RCC 7860 (cell line): ENCODE measurements around the gene UBE2J2.
A peak's percentile ranks its signal among the peaks of the same experiment; 100 is the strongest.

ENCODE experiments used
- DNase-seq: peaks from one replicate; pipeline ENCODE4 v3.0.0-alpha.2; 2015; ENCODE audit warnings: low spot score
- FAIRE-seq: peaks from 2 replicates; lab custom pipeline; 2012; peaks lifted over from hg19 to GRCh38; lab: Jason Lieb, UNC

Gene UBE2J2

DNA sequence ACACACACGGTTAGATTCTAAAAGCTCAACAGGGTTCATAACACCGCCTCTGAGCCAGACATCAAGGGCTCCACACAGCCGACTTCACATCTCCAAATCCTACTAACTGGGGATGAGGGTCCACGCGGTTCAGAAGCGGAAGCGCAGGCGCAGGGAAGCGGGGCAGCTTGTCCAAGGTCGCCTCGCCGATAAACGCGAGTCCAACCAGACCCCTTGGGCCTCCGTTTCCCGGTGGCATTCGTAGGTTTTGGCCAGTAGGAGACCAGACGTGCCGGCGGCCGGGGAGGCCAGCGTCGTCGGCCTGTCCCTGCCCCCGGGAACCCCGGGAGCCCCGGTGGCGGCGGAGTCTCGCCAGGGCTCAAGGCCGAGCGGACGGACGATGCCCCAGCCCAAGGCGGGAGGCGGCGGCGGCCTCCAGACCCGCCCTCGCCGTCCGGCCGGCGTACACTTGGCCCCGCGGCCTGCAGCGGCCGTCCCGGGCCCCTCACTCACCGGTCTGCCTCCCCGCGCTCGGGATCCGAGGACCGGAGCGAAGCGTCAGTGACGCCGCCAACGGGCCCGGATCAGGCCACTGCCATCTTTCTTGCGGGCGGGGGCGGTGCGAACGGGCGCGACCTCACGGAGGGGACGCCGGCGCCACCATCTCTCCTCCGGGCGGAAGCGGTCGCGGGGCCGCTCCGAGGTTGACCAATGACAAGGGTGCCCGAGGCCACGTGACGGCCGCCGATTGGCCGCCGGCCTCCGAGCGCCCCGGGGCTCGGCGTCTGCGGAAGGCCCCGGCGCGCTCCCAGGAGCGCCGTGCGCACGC, 42.0 kb downstream of the UBE2J2 start, which contains the start of gene SDF4:
Gene SDF4 (minus strand): TSS at position 602 of the 808 bp plus-strand sequence. CDS start 3,229 bp downstream, outside the sequence.
- DNase-seq (peak; percentile 89), FAIRE-seq (no peak)

DNA sequence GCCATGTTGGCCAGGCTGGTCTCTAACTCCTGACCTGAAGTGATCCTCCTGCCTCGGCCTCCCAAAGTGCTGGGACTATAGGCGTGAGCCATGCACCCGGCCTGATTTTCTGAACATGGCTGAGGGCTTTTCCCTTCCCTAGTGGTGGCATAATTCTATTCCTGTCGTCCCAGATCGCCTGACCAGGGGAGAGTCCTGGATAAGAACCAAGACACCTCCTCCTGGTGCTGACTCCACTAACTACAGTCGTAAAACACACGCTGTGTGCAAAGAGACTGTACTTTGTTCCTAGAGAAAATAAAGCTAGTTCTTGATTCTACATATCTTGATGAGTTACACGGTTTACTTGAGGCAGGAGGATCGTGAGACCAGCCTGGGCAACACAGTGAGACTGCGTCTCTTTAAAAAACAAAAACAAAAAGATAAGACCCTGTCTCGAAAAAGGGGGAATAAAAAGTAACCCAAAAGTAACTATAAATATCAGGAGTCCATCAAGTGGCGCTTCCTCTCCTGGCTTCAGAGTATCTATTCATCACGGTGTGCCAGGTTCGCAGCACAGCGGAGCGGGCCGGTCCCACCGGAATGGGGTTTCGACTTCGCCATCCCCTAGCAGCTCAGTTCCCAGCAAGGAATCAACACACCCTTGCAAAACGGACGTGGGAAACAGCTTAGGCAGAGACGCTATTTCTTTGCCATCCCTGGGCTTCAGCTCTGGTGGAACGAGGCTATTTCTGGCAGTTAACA, 42.8 kb downstream of the UBE2J2 start:
- FAIRE-seq (peak; percentile 70), DNase-seq (peak; percentile 71)

DNA sequence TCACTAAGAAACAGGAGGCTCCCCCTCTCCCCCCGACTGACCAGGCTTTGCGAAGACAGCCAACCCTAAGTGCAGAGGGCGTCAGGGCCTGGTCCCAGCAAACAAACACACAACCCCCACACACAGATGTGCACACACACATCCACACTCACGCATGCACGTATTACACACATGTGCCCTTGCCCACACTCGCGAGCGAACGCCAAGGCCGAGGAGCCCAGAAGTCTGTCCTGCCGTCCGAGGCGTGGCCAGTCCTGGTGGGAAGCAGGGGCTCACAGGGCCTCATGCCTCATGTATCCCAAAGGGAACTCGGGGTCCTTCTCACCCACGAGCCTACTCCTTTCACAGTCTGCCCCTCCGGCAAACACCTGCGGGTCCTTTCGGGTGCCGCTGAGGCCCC, 43.9 kb downstream of the UBE2J2 start:
- no peak for DNase-seq
- no peak for FAIRE-seq

DNA sequence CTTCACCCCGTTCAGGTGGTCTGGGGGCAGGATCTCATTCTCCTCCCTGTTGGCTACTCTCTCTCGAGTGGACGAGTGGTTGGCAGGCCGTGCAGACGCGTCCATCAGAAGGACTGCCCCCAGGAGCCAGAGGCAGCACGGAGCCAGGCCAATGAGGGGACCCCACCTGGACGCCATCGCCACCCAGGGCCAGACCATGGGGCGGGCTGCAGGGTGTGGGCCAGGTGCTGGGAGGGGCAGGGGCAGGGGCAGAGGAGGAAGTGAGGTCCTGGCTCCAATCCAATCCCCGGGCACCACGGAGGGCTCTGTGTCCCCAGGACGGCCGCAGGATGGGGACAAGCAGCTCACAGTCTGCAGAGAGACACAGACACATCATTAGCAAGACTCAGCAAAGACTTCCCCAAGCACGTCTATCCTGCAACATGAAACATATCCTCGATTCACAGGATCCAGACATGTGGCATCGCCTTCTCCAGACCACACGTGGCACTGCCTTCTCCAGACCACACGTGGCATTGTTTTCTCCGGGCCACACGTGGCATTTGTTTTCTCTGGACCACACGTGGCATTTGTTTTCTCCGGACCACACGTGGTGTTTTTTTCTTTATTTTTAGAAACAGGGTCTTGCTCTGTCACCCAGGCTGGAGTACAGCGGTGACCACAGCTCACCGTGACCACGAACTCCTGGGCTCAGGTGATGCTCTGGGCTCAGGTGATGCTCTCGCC, 44.9 kb downstream of the UBE2J2 start:
- FAIRE-seq (no peak), DNase-seq (no peak)

DNA sequence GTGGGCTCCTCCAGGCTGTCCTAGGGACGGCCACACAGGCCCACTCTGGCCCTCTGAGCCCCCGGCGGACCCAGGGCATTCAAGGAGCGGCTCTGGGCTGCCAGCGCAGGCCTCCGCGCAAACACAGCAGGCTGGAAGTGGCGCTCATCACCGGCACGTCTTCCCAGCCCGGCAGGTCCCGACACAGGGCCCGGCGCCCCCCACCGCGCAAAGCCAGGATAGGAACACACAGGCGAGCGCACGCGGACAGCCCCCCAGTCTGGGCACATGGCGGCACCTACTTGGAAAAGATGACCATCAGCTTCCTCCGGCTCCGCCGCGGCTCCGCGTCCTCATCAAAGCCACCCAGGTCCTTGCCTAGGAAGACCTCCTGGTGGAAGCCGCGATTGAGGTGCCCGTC, 45.5 kb downstream of the UBE2J2 start:
- DNase-seq (no peak), FAIRE-seq (no peak)

DNA sequence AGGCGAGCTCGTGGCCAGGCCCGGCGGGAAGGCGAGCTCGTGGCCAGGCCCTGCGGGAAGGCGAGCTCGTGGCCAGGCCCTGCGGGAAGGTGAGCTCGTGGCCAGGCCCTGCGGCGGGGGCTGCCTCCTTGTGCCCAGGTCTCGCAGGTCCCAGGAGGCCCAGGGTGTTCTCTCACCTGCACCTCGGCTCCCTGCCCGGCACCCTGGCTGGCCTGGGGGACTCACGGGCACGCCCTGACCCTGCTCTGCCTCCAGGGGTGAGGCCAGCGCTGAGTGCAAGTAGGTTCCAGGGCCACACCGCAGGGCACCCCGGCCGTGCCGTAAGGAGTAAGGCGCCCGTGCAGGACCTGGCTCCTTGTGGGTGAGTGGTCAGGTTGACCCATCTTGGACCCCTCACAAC, 46.3 kb downstream of the UBE2J2 start:
- FAIRE-seq: no peak

DNA sequence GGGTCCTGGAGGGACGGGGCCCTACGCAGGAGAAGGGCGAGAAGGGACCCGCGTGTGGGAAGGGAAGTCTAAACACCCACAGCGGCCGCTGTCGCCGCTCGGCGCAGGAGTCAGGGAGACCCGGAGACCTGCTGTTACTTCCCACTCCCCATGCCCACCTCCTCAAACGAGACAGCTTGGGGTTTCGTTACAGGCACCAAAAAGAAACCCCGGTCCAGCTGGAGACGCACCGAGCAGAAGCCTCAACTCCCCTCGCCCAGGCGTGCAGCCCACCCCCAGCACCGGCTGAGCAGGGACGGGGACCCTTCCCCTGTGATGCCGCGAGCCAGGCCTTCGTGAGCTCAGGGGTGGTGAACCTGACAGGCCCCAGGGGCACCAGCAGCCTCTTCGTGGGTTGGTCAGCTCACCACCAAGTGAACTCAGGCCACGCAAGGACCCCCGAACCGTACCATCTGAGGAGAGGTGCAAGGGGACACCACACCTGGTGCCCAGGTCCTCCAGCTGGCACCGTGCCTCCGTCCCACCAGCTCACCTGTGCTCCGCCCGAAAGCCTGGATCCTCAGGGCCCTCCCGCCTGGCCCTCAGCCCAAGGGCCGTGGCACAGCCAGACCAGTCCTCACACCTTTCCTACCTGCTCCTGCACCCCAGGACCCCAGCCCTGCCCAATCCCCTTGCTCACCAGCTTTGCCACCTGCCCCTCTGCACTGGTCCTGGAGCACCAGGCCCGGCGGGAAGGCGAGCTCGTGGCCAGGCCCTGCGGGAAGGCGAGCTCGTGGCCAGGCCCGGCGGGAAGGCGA, 46.9 kb downstream of the UBE2J2 start:
- no peak for DNase-seq
- no peak for FAIRE-seq

More for the DNA sequence above, 46.3 kb downstream of the UBE2J2 start:
- no peak for DNase-seq

DNA sequence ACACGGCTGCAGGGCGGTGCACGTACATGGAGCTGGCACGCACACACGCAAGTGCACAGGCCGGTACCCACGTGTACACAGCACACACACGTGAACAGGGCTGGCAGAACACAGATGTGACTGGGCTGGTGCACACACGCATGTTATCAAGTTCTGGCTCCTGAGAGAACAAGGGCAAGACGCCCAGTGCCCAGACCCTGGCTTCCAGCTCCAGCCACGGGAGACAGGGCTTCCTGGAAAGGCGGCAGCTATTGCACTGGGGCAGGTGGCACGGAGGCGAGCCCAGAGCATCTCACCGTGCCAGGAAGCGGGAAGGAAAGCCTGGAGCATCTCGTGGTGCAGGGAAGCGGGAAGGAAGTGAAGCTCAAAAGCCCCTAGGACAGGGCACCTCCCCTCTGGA, 47.7 kb downstream of the UBE2J2 start:
- DNase-seq (no peak), FAIRE-seq (no peak)

DNA sequence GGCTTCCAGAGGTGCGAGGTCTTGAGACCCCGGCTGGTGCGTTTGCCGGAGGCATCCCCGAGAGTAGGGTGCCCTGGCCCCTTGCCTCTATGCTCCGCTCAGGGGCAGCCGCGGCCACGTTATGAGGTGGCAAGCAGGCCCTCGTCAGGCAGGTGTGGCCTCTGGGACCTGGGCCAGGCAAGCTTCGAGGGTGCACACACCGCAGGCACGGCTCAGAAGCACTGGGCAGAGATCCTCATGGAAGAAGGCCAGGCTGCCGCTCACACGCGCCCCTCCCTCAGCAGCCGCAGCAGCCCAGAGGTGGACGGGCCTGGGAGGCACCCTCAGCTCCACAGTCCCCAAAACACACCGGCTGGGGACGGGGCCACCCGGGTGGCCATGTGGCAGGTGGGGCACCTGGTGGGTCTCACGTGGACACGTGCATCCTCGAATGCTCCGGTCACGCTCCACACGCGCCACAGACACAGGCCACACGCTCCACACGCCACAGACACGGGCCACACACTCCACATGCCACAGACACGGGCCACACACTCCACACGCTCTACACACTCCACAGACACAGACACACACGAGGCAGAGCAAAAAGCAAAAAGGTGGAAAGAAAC, 48.3 kb downstream of the UBE2J2 start:
- no peak for FAIRE-seq
- no peak for DNase-seq

DNA sequence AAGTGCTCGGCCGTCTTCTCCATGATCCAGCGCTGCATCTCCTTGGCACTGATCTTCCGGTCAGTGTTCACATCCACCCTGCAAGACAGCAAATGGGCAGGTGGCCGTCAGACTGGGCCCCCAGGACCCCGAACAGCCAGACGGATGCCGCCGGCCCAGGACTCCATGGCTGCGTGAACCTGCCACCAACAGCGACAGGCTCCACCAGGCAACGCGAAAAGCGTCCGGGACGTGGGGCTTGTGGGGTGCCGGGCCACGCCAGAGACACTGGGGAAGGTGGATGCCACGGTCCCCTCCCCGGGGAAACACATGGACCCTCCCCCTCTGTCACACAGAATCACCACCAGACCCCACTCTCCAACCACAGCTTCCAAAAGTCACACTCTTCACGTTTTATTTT, 49.8 kb downstream of the UBE2J2 start:
- DNase-seq: no peak

DNA sequence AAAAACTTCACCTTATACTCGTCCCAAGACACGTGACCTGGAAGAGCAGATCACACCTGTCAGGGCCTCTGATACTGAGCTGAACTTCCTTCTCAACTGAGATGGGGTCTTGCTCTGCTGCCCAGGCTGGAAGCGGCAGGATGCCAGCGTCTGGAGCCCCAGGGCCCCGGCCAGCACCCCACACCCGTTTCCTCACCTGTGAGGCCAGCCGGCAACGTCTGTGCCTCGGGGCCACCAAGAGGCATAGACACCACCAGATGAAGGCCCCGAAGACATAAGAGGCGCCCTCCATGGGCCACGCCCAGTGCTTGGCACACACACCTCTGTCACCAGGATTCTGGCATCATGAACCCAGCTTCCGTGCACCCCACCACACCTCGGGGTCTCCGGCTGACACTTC, 50.3 kb downstream of the UBE2J2 start:
- FAIRE-seq: no peak
- DNase-seq: no peak

More for the DNA sequence above, 49.8 kb downstream of the UBE2J2 start:
- no peak for FAIRE-seq

DNA sequence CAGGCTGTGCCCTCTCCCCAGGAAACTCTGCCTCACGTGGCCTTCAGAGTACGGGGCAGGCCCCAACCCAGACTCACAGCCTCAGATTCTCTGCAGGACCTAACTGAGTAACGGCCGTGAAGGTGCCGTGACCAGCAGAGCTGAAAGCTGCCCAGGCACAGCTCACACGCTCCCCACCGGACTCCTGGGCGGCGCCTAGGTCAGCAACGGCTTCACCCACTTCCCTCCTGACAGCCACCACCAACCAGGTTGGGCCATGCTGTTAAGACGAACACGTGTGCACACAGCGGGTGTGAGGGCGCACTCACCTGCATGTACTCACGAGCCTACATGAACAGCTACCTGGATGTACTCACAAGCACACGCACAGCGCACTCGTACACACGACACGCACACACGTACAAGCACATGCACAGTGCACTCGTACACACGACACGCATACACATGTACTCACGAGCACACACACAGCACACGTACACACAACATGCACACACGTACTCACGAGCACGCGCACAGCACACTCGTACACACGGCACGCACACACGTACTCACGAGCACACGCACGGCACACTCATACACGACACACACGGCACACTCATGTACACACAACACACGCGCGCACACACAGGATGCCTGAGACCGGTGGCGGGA, 51.0 kb downstream of the UBE2J2 start:
- DNase-seq (no peak), FAIRE-seq (no peak)

DNA sequence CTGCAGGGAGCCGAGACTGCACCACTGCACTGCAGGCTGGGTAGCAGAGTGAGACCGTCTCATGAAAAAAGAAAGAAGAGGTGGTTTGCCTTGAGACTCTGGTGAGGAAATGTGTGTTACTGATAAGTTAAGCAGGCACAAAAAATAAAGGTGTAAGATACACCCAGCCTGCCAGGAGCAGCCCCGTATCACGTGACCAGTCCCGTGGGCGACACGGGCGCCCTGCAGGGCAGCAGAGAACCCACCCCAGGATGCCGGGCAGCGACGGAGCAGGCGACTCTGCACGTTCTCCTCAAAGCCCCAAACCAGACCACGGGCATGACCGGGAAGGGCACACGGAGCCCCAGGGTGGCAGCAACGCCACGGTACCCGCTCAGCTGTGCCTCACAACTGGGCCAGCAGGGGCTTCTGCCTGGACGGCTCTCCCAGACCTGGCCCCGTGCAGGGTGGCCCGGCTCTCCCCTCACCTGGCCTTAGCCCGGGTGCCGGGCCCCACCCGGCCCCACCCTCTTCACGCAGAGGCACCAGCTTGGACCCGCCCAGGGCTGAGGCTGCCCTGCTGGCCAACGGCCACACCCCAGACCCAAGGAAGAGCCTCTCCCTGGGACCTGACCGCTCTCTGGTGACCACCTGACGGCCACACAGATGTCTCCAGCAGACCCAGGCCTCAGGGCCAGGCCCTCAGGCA, 51.6 kb downstream of the UBE2J2 start:
- FAIRE-seq: no peak
- no peak for DNase-seq

DNA sequence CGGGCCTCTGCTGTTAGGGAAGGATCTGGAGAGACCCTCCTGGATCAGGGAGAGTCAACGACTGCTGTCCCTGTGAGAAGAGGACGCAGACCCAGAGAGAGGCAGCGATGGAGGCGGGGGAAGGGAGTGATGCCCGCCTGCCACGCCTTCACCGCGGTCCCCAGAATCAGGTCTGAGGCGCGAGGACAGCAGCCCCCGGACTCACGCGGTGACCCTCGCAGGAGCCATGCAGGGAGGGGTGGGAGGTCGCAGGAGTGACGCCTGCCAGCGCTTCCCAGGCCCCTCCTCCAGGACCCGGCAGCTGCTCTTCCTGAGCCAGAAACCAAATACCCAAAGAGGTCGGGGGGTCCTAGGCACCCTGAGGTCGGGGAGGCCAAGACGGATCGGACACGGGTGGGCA, 53.5 kb downstream of the UBE2J2 start:
- DNase-seq: no peak
- FAIRE-seq: no peak

DNA sequence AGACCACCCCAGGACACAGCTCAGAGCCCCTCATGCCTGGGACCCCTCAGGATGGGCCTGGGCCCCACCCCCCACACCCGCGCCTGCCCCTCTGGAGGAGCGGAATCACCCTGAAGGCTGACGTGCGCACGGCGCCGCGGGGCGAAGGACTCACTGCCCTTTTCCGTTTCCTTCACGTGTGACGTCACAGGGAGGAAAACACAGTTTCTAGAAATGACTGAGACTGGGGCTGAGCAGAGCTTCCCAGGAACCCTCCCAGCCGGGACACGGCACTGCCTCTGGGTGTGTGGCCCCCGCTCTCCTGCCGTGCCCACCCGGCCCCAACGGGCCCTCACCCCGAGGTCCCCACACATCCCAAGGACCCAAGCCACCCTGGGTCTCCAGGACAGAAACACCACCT, 54.3 kb downstream of the UBE2J2 start:
- FAIRE-seq: no peak
- no peak for DNase-seq

DNA sequence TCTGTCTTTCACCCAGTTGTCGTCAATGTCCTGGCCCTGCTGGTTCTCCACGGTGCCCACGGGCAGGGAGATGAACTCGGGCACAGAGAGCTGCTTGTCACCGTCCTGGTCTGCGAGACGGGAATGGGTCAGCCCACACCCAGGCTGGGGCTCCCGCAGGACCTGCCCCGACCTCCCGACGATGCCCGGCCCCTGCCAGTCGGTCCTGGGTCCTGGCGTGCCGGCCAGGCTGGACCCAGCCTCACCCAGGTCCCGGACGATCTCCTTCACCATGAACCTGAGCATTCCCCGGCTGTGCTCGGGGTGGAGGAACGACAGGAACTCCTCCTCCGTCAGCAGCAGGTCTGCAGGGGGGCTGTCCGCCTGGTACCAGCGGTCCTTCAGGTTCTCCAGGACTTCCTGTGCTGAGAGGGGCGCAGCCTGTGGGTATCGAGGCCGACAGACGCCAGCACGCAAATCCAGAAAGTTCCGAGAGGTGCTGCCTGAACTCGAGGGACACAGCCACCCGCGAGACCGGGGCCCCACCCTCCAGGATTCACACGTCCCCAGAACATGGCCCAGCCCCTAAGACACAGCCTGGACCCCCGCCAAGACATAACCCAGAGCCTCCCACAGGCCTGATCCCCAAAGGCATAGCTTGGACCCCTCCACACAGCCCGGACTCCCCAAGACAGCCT, 55.0 kb downstream of the UBE2J2 start:
- no peak for FAIRE-seq
- DNase-seq: no peak

DNA sequence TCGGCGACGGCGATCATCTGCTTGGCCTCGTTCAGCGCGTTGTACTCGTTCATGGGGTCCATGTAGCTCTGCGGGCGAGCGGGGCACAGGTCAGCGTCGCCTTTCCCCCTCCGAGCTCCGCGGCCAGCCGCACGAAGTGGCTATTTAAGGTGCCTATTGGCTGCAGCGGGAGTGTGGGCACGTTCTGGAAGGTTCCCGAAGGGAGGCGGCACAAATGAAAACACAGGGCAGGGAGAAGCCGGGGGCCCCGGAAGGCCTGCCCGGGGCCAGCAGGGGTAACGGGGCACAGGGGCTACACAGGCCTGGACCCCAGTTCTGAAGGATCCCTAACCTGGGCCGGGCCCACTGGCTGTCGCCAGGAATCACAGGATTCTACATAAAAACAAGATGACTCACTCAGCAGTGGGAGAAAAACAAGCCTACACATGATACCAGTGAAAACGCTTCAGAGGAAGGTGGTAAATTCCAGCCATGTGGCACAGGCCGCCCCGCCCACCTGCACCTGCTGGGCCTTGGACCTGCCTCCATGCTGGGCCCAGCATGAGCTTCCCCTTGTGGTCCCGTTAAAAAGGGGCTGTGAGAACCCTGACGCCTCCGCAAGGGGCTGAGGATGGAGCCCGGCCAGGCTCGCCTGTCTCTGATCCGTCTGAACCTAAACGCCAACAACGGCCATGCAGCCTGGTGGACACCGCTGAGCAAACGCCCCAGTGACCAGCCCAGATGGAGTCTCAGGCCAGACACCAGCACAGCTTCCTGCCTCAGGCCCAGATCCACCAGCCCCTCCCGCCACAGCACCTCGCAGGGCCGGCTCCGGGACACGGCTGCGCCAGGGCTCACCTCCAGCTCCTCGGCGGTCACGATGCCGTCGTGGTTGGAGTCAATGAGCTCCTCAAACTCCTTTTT, 55.8 kb downstream of the UBE2J2 start:
- FAIRE-seq (no peak), DNase-seq (no peak)
